NCI-H345 treated with DMSO at 0.1 percent for 48 hours (cell line): ENCODE data around the gene CLEC18A.
"Not testable (repeated sequence)": the region's sequence is repeated elsewhere in the genome, so short reads cannot be mapped to it uniquely, and the experiment has no call there.

Experiments
- DNase-seq: peaks from one replicate; lab custom pipeline; 2025; ENCODE audit not compliant: unreplicated experiment; lab: John Stamatoyannopoulos, UW

CLEC18A gene

DNA sequence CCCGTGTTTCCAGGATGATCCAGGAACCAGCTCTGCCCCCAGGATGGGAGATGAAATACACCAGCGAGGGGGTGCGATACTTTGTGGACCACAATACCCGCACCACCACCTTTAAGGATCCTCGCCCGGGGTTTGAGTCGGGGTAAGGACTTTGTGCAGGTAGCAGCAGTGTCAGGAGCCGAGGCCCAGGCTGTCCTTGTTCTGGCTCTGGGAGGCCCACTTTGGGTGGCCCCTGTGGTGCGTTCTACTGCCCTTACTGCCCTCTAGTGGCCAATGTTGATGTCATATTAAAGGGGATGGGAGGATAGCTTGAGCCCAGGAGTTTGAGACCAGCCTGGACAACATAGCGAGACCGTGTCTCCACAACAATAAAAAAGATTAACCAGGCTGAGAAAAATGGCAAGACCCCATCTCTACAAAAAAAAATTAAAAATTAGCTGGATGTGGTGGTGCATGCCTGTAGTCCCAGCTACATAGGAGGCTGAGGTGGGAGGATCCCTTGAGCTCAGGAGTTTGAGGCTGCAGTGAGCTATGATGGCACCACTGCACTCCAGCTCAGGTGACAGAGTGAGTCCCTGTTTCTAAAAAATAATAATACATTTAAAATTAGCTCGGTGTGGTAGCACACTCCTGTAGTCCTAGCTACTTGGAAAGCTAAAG lies 20.9 kb upstream of the CLEC18A start:
- DNase-seq: no peak

DNA sequence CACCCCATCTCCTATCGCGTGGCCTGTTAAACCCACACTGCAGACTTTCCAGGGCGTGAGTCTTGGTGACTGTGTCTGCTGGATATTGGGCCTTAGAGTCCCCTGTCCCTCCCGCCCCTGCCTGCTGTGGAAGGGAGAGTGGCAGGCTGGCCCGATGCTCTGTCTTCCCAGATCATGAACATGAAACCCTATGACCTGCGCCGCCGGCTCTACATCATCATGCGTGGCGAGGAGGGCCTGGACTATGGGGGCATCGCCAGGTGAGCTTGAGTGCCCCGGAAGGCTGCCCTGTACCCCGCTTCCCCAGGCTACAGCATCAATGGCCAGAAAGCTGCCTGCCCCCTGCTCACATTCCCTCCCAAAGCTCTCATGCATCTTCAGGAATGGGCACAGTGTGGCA lies 19.5 kb upstream of the CLEC18A start:
- no peak for DNase-seq

DNA sequence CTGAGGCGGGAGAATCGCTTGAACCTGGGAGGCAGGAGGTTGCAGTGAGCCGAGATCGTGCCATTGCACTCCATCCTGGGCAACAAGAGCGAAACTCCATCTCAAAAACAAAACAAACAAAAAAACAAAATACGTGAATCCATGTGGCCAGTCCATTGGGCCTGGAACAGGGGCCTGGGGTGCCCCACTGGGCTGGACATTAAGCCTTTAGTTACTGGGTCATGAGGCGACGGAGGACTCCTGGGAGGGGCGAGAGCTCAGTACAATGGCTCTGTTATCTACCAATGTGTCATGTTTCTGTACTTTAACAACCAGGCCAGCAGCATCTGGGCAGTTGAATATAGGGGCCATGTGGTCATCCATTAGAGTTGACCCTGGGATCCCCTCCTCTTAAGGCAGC lies 18.9 kb upstream of the CLEC18A start:
- no peak for DNase-seq

DNA sequence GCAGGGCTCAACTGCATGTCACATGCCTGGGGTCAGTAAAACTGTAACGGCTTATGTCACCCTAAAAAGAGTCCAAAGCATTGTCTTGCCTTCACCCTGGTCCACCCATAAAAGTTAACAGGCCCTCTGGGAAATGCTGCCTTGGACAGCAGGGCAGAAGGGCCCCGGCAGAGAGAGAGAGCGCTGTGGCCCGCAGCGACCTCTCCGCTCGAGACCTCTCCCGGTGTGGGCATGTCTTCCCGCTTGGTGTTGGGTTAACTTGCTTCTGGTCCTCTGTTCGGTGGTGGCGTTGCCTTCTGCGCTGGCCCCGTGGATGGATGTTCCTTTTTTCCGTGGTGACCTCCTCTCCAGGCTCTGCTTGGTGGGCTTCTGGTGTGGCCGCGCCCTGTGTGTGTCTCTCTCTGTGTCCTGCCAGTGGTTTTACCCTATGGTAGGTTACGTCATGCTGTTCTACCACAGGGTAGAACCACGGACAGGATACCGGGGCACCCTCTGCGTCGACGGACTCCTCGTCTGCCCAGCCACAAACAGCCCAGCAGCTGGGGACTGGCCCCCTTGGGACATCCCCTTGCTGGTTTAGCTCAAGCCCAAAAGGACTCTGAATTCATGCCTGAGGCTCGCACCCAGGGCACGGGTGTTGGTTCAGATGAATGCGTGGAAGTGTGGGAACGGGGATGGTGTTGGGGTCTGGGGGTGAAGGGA lies 18.3 kb upstream of the CLEC18A start:
- DNase-seq: no peak

GRCh38 chr16:69934044-69934443 lies 17.1 kb upstream of the CLEC18A start:
- no peak for DNase-seq

DNA sequence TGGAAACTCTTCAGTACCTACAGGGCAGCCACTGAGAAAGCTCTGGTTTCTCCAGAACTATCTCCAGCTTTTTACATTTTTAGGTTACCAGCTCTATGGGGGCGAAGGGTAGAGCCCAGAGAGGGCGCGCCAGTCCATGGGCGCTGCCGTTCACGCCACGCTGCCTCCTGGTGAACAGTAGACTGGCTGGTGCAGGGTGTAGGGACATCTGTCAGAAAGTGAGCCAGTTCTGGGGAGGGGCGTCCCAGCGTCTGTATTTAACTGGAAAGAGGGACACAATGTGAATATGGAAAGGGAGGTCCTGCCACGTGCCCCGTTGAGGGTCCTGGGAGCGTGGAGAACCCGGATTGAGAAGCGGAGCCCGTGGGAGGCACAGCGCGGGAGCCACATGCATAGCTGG lies 16.4 kb upstream of the CLEC18A start:
- DNase-seq: no peak

DNA sequence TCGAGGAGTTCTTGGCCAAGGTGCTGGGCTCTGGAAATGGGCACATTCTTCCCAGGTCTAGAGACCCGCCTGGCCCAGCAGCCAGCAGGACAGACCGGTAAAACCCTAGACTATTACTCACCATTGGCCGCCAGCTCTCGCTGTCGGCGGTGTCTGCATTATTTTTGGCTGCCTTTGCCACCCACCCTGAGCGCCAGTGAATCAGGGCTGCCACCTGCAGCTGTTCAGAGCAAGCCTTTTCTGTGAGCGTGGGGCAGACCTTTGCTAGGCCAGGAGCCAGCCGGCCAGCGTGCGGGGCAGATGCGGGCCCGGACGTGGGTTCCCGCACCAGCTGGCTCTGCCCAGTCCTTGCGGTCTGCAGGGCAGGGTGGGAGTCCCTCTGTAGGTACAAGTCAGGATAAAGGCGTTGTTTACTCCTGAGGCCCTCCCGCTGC lies 15.8 kb upstream of the CLEC18A start:
- DNase-seq: no peak

DNA sequence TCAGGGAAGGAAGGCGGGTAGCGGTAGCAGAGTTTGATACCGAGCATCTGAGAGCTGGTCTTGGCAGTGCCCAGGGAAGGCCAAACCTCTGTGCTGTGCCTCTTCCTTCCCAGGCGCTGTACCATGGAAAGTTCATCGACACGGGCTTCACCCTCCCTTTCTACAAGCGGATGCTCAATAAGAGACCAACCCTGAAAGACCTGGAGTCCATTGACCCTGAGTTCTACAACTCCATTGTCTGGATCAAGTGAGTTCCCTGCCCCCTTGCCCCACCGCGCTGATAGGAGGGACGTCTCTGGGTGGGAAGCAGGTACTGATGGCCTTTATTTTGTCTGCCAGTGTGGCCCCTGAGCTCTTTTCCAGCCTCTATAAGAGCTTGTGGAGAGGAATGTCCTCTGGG lies 15.4 kb upstream of the CLEC18A start:
- DNase-seq: no peak

- DNase-seq: no peak
These were observed 14.9 kb upstream of the CLEC18A start for GRCh38 chr16:69936252-69936651.

GRCh38 chr16:69936751-69937211 lies 14.4 kb upstream of the CLEC18A start:
- no peak for DNase-seq

DNA sequence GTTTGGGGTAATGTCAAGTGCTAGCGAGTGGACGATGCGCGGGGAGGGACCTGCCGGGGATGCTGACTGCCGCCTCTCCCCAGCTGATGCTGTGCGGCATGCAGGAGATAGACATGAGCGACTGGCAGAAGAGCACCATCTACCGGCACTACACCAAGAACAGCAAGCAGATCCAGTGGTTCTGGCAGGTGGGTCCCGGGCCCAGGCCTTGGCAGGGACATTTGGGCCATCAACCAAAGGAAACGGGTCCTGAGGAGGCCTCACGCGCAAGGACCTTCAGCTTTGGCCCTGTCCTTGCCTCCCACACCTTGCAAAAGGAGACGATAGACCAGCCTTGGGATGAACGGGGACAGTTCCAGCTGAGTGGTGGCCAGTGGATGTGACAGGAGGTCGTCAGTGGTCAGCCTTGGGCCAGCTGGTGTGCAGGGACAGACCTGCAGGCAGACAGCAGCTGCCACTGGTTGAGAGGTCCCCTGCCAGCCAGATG lies 13.6 kb upstream of the CLEC18A start:
- DNase-seq: no peak

DNA sequence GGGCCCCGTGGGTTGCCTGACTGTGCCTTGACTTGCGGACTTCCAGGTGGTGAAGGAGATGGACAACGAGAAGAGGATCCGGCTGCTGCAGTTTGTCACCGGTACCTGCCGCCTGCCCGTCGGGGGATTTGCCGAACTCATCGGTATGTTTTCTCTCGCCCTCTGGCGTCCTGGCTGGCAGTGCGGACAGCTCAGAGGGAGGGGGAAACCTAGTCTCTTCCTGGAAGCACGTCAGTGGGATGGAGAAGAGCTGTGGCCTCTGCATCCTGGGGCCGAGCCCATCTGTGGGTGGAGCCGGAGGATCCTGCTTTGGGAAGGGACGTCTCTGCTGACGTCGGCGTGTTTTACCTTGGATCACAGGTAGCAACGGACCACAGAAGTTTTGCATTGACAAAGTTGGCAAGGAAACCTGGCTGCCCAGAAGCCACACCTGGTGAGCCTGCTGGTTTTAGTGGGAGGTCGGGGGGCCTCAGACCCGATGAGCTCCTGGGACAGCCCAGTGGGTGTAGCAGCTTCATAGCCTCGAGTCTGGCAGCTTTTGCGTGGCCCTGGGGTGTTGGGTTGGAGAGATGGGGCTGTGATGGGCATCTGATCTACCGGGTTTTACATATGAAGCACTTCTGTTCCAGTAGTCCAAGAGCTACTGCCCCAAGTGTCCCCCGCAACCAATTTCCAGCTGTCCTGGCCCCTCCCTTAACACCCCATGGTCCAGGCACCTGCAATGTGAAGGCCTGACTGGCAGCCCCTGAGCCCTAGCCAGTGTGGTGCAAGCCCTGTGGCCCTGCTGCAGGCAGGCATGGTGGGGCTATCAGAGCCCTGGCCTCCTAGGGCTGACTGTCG lies 11.9 kb upstream of the CLEC18A start:
- no peak for DNase-seq

GRCh38 chr16:69939821-69940585 lies 11.1 kb upstream of the CLEC18A start:
- DNase-seq: no peak

- DNase-seq: no peak
These were observed 10.5 kb upstream of the CLEC18A start for GRCh38 chr16:69940676-69941075.

DNA sequence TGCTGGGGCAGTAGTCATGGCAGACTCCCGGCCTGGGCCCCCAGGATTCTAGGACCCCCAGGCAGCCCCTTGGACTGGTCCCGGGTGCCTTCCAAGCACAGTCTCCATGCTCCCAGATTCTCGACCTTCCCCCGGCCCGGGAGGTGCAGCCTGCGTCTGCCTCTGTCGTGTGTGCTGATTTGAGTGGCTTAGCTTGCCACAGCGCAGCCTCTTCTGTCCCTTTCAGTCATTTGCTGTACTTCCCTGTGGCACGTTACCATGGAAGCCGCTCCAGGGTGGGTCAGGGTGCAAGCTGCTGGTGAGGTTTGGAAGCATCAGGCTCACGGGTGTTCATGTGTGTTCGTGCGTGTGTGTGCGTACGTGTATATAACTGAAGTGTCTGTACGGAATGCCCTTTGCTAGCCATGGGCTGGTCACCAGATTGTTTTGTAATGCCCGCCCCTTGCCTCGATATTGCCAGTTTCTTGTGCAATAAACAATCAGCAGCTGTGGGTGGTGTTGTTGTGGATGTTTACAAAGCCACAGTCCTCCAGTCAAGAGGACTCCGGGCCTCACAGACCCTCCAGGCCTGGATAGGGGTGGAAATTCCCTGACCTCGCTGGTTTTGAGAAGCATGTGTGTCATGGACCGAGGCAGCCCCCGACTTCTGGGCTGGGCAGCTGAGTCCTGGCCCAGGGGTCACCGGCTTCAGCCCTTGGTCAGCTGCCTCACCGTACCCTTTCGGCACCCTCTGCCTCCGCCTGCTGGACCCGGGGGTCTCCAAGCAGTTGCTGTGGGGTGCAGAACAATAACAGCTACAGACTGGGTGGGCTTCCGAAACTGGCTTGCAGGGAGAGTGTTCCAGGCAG lies 9.7 kb upstream of the CLEC18A start:
- DNase-seq: no peak

- DNase-seq: no peak
These were observed 9.0 kb upstream of the CLEC18A start for GRCh38 chr16:69942099-69942491.

GRCh38 chr16:69942627-69943170 lies 8.4 kb upstream of the CLEC18A start:
- DNase-seq: no peak

GRCh38 chr16:69943241-69944036 lies 7.7 kb upstream of the CLEC18A start:
- DNase-seq: not testable (repeated sequence)

GRCh38 chr16:69950411-69950810 lies 723 bp upstream of the CLEC18A start:
- not testable (repeated sequence) for DNase-seq
